ENCODE measurements around the gene CALY.

CALY gene

DNA sequence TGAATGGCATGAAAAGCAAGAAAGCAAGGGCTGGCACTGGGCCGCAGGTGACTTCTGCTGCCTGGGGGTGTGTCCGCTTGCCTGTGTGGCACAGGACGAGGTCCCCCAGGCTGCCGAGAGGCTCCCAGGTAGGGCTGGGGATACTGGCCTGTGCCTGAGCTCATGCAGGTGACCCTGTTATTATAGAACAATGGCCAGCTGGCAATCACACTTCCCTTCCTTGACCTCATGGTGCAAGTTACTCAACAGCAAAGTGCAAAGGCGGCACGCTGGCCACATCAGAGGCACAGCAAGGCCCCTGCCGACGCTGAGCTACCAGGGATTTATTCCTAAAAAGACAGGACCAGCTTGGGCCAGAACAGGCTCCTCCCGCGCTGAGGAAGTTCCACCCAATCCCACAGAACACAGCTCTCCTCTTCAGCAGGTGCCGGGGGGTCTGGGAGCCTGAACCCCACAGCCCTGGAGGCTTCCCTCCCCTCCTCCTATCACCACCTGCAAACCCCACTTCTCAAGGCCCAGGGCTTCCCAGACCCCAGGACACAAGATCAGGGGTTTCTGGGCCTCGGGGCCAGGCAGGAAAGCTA, 58.6 kb downstream of the CALY start:
- H3K4me3 ChIP-seq (ENCODE audit: low read depth, low read length) = no peak overlapping the region
- TF ChIP-seq, protein P1, sequence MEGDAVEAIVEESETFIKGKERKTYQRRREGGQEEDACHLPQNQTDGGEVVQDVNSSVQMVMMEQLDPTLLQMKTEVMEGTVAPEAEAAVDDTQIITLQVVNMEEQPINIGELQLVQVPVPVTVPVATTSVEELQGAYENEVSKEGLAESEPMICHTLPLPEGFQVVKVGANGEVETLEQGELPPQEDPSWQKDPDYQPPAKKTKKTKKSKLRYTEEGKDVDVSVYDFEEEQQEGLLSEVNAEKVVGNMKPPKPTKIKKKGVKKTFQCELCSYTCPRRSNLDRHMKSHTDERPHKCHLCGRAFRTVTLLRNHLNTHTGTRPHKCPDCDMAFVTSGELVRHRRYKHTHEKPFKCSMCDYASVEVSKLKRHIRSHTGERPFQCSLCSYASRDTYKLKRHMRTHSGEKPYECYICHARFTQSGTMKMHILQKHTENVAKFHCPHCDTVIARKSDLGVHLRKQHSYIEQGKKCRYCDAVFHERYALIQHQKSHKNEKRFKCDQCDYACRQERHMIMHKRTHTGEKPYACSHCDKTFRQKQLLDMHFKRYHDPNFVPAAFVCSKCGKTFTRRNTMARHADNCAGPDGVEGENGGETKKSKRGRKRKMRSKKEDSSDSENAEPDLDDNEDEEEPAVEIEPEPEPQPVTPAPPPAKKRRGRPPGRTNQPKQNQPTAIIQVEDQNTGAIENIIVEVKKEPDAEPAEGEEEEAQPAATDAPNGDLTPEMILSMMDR (IDR thresholded peaks at IDR 0.05; ENCODE audit: borderline replicate concordance, insufficient read depth, low read depth, low read length) = no peak

GRCh38 chr10:133277277-133277992, 59.3 kb downstream of the CALY start:
- no peak overlapping the region for H3K4me3 ChIP-seq (ENCODE audit: low read depth, low read length)
- TF ChIP-seq, protein P1 (IDR thresholded peaks at IDR 0.05; ENCODE audit: borderline replicate concordance, insufficient read depth, low read depth, low read length) = 0 out of 2 replicates have a peak, but pooled peaks have one; percentile 0

GRCh38 chr10:133276435-133277201, 60.1 kb downstream of the CALY start, which contains the start of gene ADAM8:
ADAM8 (minus strand) TSS chr10:133276868; CDS start chr10:133276817, 51 bp downstream.
- peak within 1 kb of the TSS; percentile 93 for H3K4me3 ChIP-seq (ENCODE audit: low read depth, low read length)
- TF ChIP-seq, protein P1 (IDR thresholded peaks at IDR 0.05; ENCODE audit: borderline replicate concordance, insufficient read depth, low read depth, low read length) = 0 out of 2 replicates have a peak, but pooled peaks have one; percentile 5

GRCh38 chr10:133276100-133276434, 60.6 kb downstream of the CALY start:
- TF ChIP-seq, protein P1 (IDR thresholded peaks at IDR 0.05; ENCODE audit: borderline replicate concordance, insufficient read depth, low read depth, low read length) = no peak
- peak overlapping the region; percentile 93 for H3K4me3 ChIP-seq (ENCODE audit: low read depth, low read length)

- peak overlapping the region; percentile 93 for H3K4me3 ChIP-seq (ENCODE audit: low read depth, low read length)
- TF ChIP-seq, protein P1 (IDR thresholded peaks at IDR 0.05; ENCODE audit: borderline replicate concordance, insufficient read depth, low read depth, low read length) = peak; percentile 72
Measured at GRCh38 chr10:133275684-133276092, 61.0 kb downstream of the CALY start.

DNA sequence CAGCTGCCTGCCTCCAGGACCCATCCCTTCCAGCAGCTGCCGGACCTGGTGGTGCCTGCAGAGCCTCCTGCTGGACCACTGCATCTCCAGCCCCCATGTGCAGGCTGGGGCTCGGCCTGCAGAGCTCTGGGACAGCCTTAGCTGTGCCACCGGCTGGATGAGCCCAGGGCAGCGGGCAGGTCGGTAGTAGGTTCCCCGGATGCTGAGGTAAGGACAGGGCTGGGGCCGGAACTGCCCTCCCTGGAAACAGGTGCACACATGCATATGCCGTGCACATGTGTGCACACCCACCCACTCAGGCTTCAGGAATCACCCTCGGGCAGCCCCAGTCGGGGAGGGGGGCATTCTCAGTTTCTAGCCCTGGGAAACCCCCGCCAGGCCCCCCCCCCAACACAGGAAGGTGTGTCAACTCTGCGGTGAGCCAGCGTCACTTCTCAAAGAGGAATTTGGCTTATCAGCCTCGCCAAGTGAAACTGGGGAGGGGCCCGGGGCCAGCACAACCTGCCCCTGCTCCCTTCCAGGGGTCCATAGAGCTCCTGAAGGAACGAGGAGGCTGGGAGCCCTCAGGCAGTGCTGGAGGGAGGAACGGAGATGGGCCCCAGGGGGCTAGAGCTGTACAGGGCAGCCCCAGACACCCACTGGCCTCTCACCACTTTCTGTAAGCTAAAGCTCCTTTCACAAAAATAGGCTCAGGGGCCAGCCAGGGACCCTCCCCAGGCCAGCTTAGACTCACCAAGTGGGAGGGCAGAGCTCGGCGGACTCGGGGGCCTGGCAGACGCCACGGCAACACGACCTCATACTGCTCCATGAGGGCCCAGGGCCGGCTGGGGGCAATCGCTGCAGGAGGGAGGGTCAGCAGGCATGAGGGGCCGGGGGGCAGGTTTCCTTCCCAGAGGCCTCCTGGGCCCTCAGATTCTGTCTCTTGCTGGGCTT, 61.7 kb downstream of the CALY start:
- TF ChIP-seq, protein P1 (IDR thresholded peaks at IDR 0.05; ENCODE audit: borderline replicate concordance, insufficient read depth, low read depth, low read length) = 0 out of 2 replicates have a peak, but pooled peaks have one; percentile 6
- peak overlapping the region; percentile 93 for H3K4me3 ChIP-seq (ENCODE audit: low read depth, low read length)

Measured in GM12875 (cell line).